ENCODE data around the gene OCIAD2. TPM values are rescaled to one million over a fixed set of nuclear protein-coding genes. Genes with fewer than 3 reads are reported as not detected.

The OCIAD2 gene
- total and polyA plus RNA-seq, 12 donors, result 11.1 to 44.1 (median 26.2) TPM

DNA sequence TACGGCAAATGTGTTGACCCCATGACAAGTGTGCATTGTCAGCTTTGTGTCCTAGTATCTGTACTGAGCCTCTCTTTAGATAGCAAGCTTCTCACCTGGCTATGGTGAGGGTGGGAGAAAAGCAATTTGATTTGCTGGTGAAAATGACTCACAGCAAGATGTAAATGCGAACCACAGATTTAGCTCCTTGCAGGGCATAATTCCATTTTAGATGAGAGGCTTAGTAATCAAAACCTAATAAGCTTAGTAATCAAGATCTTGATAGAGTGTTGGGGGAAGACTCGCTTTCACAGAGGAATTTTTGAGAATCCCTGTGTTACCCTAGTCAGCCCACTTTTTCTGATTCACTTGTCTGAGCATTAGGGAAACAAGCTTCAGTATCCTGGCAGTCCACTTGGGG is 7.7 kb upstream of the OCIAD2 start:
- Histone ChIP-seq H3K27me3 (no peaks in the 10 kb centered on the region), H3K9me3 (replicated peaks in 1 of 3) (no peaks in the 10 kb centered on the region), H3K4me3 (no peak overlapping the region), H3K27ac (no peak overlapping the region), H3K4me1 (replicated peaks in 1 of 2) (peaks cover 0 to 2% of the 10 kb centered on the region in 2 donors), H3K36me3 (replicated peaks in 1 of 2) (no peaks in the 10 kb centered on the region)
- intact Hi-C loops (cut with DNase I), result no loop called here
- 71 to 93% (median 88%) methylated on average over 3 of the region's 3 CpGs for WGBS, 4 donors
- TF ChIP-seq POLR2A (IDR thresholded peaks at IDR 0.05), result no peak
- TF ChIP-seq, protein P1, sequence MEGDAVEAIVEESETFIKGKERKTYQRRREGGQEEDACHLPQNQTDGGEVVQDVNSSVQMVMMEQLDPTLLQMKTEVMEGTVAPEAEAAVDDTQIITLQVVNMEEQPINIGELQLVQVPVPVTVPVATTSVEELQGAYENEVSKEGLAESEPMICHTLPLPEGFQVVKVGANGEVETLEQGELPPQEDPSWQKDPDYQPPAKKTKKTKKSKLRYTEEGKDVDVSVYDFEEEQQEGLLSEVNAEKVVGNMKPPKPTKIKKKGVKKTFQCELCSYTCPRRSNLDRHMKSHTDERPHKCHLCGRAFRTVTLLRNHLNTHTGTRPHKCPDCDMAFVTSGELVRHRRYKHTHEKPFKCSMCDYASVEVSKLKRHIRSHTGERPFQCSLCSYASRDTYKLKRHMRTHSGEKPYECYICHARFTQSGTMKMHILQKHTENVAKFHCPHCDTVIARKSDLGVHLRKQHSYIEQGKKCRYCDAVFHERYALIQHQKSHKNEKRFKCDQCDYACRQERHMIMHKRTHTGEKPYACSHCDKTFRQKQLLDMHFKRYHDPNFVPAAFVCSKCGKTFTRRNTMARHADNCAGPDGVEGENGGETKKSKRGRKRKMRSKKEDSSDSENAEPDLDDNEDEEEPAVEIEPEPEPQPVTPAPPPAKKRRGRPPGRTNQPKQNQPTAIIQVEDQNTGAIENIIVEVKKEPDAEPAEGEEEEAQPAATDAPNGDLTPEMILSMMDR (IDR thresholded peaks at IDR 0.05), result no peak
- no peak for DNase-seq

GRCh38 chr4:48913346-48913745 is 6.8 kb upstream of the OCIAD2 start:
- Histone ChIP-seq H3K36me3 (replicated peaks in 1 of 2) (no peaks in the 10 kb centered on the region), H3K4me3 (no peak overlapping the region), H3K27ac (peak overlapping the region in 3 of 5 donors; percentile 47 to 62 (median 48)), H3K9me3 (replicated peaks in 1 of 3) (no peaks in the 10 kb centered on the region), H3K4me1 (replicated peaks in 1 of 2) (peaks cover 0 to 5% of the 10 kb centered on the region in 2 donors), H3K27me3 (no peaks in the 10 kb centered on the region)
- peak; percentile 63 to 89 (median 78) for DNase-seq
- TF ChIP-seq POLR2A (IDR thresholded peaks at IDR 0.05), result peak in 1 of 2 donors; percentile 5
- TF ChIP-seq, protein P1 (IDR thresholded peaks at IDR 0.05), result no peak
- WGBS, 4 donors, result 41 to 53% (median 45%) methylated on average over 6 of the region's 6 CpGs
- intact Hi-C loops (cut with DNase I), result no loop called here

GRCh38 chr4:48912349-48912748 is 5.8 kb upstream of the OCIAD2 start:
- TF ChIP-seq, protein P1 (IDR thresholded peaks at IDR 0.05), result no peak
- TF ChIP-seq POLR2A (IDR thresholded peaks at IDR 0.05), result no peak
- 86 to 96% (median 92%) methylated on average over 2 of the region's 2 CpGs for WGBS, 4 donors
- no peak overlapping the region for H3K4me3 ChIP-seq
- H3K36me3 ChIP-seq (replicated peaks in 1 of 2), result no peaks in the 10 kb centered on the region
- peaks cover 0 to 5% of the 10 kb centered on the region in 2 donors for H3K4me1 ChIP-seq (replicated peaks in 1 of 2)
- H3K27ac ChIP-seq, result no peak overlapping the region
- DNase-seq, result peak in 2 of 7 donors; percentile 16 to 31
- no peaks in the 10 kb centered on the region for H3K9me3 ChIP-seq (replicated peaks in 1 of 3)
- intact Hi-C loops (cut with DNase I), result no loop called here
- H3K27me3 ChIP-seq, result no peaks in the 10 kb centered on the region

GRCh38 chr4:48910511-48910910 is 3.9 kb upstream of the OCIAD2 start:
- TF ChIP-seq, protein P1 (IDR thresholded peaks at IDR 0.05), result no peak
- no peak for TF ChIP-seq POLR2A (IDR thresholded peaks at IDR 0.05)
- no peaks in the 10 kb centered on the region for H3K36me3 ChIP-seq (replicated peaks in 1 of 2)
- intact Hi-C loops (cut with DNase I), result no loop called here
- H3K27ac ChIP-seq, result no peak overlapping the region
- H3K9me3 ChIP-seq (replicated peaks in 1 of 3), result no peaks in the 10 kb centered on the region
- no peak overlapping the region for H3K4me3 ChIP-seq
- DNase-seq, result no peak
- H3K27me3 ChIP-seq, result no peaks in the 10 kb centered on the region
- H3K4me1 ChIP-seq (replicated peaks in 1 of 2), result peaks cover 3 to 11% of the 10 kb centered on the region in 2 donors

All from adrenal gland (tissue), 12 donors.